IPS-NIHi7 (cell line): ENCODE measurements around the gene YY1AP1.
A peak's percentile ranks its signal among the peaks of the same experiment; 100 is the strongest.
"Not testable (repeated sequence)": the region's sequence is repeated elsewhere in the genome, so short reads cannot be mapped to it uniquely, and the experiment has no call there.

Experiments used
- DNase-seq: peaks from one replicate; pipeline ENCODE4 v3.0.0; 2012; ENCODE audit warnings: mixed read lengths; ENCODE audit errors: extremely low spot score

The YY1AP1 gene

DNA sequence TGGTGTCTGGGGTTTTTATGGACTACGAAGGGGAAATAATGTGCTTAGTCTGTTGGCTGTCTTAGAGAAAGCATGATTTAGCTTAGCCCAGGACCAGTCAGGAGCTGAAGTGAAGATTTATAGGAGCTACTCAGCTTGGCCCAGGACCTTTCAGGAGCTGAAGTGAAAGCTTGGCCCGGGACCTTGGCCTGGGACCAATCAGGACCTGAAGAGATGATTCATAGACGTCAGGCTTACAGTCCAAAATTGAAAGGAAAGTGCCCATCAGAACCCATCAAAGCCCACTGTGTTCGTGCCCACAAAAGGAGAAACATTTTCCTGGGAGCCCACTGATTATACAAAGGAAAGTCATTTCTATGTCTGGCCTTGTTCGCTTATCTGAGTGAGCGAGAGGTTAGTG lies 42.9 kb downstream of the YY1AP1 start:
- no peak for DNase-seq

DNA sequence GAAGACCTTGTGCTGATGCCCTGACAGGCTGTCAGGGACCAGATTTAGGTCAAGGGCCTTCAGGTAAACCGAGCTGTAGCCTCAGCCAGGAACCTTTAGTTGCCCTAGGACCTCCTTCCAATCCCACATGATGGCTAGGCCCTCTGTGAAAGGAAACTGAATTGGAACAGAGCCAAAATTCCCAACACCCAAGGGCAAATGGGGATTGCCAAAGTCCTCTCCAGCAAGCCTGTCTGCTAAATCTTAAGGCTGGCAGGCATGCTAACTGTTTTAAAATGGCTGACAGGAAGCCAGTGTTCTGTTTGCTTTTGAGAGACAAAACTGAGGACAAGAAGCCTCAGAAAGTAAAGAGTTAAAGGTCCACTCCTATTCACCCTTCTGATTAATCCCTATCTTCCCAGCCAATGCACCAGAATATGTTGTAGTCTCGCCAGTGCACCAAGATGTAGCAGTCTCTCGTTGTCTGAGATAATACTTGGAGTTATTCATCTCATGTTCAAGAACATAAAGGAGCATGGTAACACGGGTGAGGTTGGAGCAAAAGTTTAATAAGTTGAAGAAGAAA lies 43.5 kb downstream of the YY1AP1 start:
- no peak for DNase-seq

DNA sequence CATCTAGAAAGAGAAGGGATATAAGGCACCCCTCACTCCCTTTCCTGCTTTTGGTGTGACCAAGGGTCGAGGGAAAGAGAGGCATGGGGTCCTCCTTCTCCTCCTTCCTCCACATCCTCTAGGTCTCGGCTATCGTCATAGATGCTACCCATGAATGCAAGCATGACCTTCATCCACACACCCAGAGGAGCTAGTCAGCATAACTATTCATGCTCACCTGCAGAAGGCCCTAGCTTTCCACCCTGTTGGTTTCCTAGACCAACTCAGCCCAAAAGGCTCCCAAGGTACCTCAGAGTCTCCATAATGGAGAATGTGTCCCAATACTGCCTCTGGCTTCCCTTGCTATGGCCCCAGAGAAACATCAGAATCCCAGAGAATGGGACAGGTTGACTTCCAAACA lies 45.3 kb downstream of the YY1AP1 start:
- DNase-seq = no peak

DNA sequence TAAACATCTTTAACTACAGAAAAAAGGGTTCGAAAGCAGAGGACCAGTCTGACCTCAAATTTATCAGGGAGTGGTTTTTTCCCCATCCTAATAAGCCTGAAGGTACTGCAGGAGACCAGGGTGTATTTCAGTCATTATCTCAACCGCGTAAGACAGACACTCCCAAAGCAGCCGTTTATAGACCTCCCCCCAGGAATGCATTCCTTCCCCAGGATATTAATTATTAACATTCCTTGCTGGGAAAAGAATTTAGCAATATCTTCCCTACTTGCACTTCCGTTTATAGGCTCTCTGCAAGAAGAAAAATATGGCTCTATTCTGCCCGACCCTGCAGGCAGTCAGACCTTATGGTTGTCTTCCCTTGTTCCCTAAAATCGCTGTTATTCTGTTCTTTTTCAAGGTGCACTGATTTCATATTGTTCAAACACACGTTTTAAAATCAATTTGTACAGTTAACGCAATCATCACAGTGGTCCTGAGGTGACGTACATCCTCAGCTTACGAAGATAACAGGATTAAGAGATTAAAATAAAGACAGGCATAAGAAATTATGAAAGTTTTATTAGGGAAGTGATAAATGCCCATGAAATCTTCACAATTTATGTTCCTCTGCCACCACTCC lies 45.9 kb downstream of the YY1AP1 start:
- not testable (repeated sequence) for DNase-seq

DNA sequence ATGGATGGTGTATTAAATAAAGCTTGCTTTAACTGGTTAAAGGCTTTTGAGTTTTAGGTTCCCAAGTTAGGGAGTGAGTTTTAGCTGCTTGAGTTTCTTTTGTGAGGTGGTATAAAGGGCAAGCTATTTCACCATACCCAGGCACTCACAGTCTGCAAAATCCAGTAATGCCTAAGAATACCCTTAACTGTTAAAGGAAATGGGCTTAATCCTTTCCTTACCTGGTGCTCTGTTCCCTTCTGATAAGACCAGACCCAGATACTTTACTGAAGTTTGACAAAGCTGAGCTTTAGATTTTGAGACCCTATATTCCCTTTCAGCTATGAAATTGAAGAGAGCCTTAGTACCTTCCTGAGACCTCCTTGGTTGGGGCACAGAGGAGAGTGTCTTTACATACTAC lies 48.2 kb downstream of the YY1AP1 start:
- DNase-seq = no peak

DNA sequence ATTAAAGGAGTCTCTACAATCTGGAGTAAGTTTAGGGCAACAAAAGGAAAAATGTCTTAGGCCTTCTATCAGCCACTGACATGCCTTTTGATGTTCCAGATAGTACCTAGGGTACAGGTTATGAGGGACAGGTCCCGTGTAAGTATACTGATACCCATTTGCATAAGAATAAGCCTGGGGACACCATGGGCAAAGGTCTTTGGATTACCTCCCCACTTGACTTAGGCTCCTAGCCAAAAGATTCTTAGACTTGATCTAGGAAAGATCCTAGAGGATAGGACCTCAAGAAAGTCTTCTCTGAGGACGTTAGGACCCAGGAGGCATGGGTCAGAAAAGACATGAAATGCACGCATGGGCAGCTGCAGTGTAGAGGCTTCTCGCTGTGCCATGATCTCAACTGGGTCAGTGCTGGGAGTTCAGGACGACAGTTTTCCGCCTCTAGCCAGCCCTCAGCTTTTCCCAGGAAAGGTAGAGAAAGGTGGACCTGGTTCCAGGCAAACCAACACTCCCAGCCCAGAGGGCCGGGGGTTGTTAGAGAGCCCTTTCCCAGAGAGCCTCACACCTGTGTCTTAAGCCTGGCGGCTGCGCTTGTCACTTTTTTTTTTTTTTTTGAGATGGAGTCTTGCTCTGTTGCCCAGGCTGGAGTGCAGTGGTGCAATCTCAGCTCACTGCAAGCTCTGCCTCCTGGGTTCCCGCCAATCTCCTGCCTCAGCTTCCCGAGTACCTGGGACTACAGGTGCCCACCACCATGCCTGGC lies 52.0 kb downstream of the YY1AP1 start:
- no peak for DNase-seq

DNA sequence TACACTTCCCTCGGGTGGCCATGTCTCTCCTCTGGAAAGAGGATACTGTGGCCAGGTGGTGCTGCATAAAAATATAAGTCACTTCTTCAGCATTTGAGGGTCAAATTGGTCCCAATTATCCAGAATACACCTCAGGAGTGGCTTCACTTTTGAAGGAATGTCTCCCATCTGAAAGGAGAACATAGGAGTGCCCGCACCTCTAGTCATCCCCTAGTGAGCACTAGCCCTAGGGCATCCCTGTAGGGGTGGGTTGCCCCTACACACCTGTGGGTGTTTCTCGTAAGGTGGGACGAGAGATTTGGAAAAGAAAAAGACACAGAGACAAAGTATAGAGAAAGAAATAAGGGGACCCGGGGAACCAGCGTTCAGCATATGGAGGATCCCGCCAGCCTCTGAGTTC lies 62.1 kb downstream of the YY1AP1 start:
- DNase-seq = not testable (repeated sequence)

DNA sequence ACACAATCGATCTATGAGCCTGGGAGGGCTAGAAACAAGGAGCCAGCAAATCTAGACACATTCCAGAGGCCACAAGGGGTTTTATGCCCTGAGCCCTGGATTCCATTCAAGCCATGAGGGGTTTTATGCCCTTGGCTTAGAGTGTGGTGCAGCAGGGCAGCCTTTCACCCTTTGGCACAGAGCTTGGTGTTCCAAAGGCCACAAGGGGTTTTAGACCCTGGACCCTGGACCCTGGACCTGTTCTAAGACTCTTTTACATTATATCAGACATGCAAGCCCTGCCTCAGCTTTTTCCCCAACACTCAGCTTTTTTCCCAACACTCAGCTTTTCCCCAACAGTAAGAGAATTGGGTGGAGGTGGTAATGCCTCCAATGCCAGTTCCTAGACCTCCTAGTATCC lies 65.2 kb downstream of the YY1AP1 start:
- DNase-seq = no peak

DNA sequence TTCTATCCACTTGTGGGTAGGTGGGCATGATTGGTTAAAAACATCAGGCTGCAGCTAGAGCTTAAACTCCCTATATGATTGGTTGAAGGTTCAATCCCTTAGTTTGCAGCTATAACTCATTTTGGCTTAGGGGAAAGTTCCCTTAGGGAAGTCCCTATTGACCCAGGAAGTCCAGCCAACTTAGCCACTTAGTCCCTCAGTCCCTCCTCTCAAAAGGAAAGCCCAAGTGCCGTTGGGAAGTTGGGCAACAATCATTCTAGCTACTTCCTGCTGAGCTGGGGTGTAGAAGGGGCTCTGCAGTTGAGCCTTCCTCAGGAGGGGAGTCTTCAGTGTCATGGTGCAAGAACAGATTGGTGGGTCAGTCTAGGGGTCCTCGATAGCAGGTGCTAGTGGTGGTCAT lies 66.4 kb downstream of the YY1AP1 start:
- DNase-seq = no peak

DNA sequence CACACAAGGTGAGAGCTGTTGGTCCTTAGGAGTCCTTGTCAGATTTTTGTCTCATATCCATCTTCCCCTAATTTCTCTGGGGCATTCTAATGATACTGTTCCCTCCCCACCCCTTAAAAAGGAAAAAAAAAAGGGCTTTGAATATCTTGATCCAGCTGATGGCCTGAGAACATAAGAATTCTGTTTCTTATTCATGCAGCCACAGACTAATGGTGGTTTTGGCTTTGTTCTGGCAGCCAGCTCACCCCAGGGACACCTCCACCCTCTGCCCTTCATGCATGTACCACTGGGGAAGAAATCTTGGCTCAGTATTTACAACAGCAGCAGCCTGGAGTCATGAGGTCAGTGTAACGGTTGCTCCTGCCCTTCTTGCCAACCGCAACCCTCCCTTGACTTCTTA lies 75.3 kb downstream of the YY1AP1 start:
- DNase-seq = not testable (repeated sequence)

DNA sequence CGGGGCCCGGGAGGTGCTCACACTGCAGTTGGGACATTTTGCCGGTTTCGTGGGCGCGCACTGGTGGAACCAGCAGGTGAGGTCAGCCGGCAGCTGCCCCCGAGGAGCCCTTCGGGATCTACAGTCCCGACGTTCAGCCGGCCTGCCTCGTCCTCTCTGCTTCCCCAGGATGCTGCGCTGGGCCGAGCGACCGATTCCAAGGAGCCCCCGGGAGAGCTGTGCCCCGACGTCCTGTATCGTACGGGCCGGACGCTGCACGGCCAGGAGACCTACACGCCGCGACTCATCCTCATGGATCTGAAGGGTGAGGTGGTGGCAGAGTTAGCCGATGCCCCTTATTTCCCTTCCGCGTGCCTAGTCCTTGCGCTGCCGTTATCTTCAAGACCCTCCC lies 78.3 kb downstream of the YY1AP1 start:
- not testable (repeated sequence) for DNase-seq

DNA sequence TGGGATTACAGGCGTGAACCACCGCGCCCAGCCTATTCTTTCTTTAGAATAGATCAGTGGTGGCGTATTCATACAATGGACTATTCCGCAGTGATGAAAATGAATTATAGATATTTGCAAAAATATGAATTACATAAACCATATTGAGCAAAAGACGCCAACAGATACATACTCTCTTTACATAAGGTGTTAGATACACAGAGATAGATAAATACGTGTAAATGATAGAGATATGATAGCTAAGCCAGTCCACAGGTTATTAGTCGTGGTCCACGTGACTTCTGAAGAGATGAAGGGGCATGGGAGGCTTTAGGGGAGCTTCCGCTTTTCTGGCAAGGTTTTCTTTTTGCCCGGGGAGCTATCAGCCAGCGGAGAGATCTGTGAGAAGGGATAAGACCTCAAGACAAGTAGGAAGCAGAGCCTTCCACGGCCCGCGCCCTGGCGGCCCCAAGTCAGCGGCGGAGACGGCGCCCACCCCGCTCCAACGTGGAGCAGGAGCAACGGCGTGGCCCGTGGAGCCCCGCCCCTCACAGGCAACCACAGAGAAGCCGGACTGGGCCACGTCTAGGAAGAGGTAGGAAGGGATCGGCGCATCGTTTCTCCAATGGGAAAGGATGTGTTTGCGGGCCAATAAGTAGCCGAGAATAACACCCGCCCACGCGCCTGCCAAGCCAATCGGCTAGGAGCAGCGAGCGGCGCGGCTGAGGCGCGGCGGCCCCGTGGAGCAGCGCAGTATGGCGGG lies 78.9 kb downstream of the YY1AP1 start, which contains the start of gene MSTO1:
MSTO1 (plus strand) TSS at position 704 of the 742 bp plus-strand sequence; CDS start at position 735, 31 bp downstream.
- DNase-seq = peak; percentile 94
